LNCAP (cell line): ENCODE data around the gene SASH1.

Experiments
- CTCF ChIP-seq: fragments of 450-650 bp; IDR thresholded peaks from 2 replicates; pipeline ENCODE4 v1.5.1; 2017; ENCODE audit warnings: mild to moderate bottlenecking

The SASH1 gene

GRCh38 chr6:148431840-148432239 lies 89.2 kb downstream of the SASH1 start:
- TF ChIP-seq CTCF: no peak

GRCh38 chr6:148432462-148433195 lies 90.0 kb downstream of the SASH1 start:
- TF ChIP-seq CTCF: no peak

DNA sequence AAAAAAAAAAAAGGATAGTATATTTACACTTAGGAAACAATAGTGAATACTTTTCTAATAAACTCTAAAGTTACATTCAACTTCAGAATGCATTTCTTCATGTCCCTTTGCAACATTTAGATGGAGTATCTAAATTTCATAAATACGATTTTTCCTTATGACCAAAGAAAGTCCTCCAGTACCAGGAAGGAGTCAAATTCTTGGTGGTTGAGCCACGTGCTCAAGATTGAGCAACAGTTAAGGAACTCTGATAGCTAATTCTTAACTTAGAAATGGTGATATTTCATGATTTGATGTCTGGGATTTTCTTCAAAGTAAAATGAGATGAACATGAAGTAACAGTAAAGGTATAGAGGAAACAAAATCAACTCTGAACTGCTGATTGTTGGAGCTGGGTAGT lies 92.7 kb downstream of the SASH1 start:
- no peak for TF ChIP-seq CTCF

DNA sequence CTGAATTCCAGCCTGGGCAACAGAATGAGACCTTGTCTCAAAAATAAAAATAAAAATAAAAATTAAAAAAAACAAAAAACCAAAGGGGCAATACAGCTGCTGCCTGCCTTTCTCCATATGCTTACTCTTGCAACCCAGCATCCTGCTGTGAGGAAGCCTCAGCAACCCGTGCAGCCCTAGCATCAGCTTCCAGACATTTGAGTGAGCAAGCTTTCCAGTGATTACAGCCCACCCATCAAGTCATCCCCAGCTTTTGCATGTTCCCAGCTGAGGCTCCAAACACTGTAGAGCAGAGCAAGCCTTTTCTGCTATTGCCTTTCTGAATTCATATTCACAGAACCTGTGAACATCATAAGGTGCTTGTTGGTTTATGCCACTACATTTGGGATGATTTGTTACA lies 93.8 kb downstream of the SASH1 start:
- TF ChIP-seq CTCF: no peak

GRCh38 chr6:148438632-148439031 lies 96.0 kb downstream of the SASH1 start:
- TF ChIP-seq CTCF: no peak

DNA sequence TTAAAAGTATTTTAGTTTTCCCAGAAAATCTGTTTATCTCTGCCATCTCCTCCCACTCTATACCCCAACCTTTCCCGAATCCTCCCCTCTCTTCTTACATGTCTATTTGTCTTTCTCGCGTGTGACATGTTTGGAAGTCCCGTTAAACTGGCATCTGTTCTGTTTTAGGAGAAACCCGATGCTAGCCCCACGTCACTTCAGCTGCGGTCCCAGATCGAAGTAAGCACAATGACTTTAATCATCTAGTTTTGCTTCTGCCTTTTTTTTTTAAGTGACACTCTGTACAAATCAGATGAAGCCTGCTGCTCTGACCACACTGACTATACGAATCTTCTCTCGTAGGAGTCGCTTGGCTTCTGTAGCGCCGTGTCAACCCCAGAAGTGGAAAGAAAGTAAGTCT lies 97.4 kb downstream of the SASH1 start:
- TF ChIP-seq CTCF: no peak

GRCh38 chr6:148440877-148441453 lies 98.3 kb downstream of the SASH1 start:
- TF ChIP-seq CTCF: no peak
